CD14-positive monocyte (primary cell): ENCODE data around the gene OLIG2. TPM values are rescaled to one million over a fixed set of nuclear protein-coding genes. Genes with fewer than 3 reads are reported as not detected.

Source experiments
- DNase-seq, 3 donors: peaks; one replicate each; pipeline ENCODE4 v3.0.0-alpha.2; 2011 to 2022
- H2AFZ ChIP-seq: 2 replicates; pipeline ENCODE4 v1.6.0; 2012; ENCODE audit warnings: mild to moderate bottlenecking, low read depth, low read length, inconsistent platforms; ENCODE audit not compliant: insufficient read depth, poor library complexity, severe bottlenecking
- H3K27ac ChIP-seq, 2 donors: 1 replicate in 1 of 2; 2 replicates in 1 of 2; pipeline ENCODE4 v1.5.1; 2012 to 2013; ENCODE audit warnings: low read length in 2 of 2, control low read depth in 1 of 2, inconsistent platforms in 1 of 2, low read depth in 1 of 2, mild to moderate bottlenecking in 1 of 2
- H3K27me3 ChIP-seq, 2 donors: one replicate each; pipeline versions ENCODE4 v1.6.0 to v1.6.1; 2011 to 2013; ENCODE audit warnings: low read length in 2 of 2; ENCODE audit not compliant: control insufficient read depth in 2 of 2, insufficient read depth in 2 of 2
- H3K36me3 ChIP-seq, 2 donors: replicated peaks in 1 of 2; 1 replicate in 1 of 2; 2 replicates in 1 of 2; pipeline versions ENCODE4 v1.5.1 to v1.6.1; 2012 to 2013; ENCODE audit warnings: low read length in 2 of 2, control low read depth in 1 of 2, inconsistent platforms in 1 of 2, mild to moderate bottlenecking in 1 of 2; ENCODE audit not compliant: insufficient read depth in 2 of 2, control insufficient read depth in 1 of 2
- H3K4me1 ChIP-seq, 2 donors: 1 replicate in 1 of 2; 2 replicates in 1 of 2; pipeline versions ENCODE4 v1.5.1 to v1.6.1; 2012 to 2013; ENCODE audit warnings: low read length in 2 of 2, control low read depth in 1 of 2, inconsistent platforms in 1 of 2, mild to moderate bottlenecking in 1 of 2, moderate library complexity in 1 of 2; ENCODE audit not compliant: insufficient read depth in 2 of 2, control insufficient read depth in 1 of 2
- H3K4me2 ChIP-seq: replicated peaks from 2 replicates; pipeline ENCODE3; 2012; ENCODE audit warnings: low read length, moderate library complexity, mild to moderate bottlenecking; ENCODE audit not compliant: poor library complexity, severe bottlenecking; ENCODE audit errors: extremely low read depth
- H3K4me3 ChIP-seq, 3 experiments: fragments of 200-600 bp in 1 of 3; sonication (generic) in 1 of 3; replicated peaks in 1 of 3; 1 replicate in 2 of 3; 2 replicates in 1 of 3; pipeline ENCODE4 v1.5.1; 2011 to 2013; ENCODE audit warnings: low read length in 3 of 3, mild to moderate bottlenecking in 3 of 3, control low read depth in 2 of 3, low read depth in 2 of 3, inconsistent platforms in 1 of 3, moderate library complexity in 1 of 3
- H3K79me2 ChIP-seq: 2 replicates; pipeline ENCODE4 v1.6.0; 2012; ENCODE audit warnings: mild to moderate bottlenecking, control low read depth, inconsistent platforms, low read length, moderate library complexity; ENCODE audit not compliant: insufficient read depth
- H3K9ac ChIP-seq: 2 replicates; pipeline ENCODE4 v1.6.0; 2017; ENCODE audit warnings: low read length, mild to moderate bottlenecking; ENCODE audit not compliant: insufficient read depth, poor library complexity, severe bottlenecking
- H3K9me3 ChIP-seq, 2 donors: replicated peaks in 1 of 2; 1 replicate in 1 of 2; 2 replicates in 1 of 2; pipeline versions ENCODE4 v1.5.1 to v1.6.1; 2012 to 2013; ENCODE audit warnings: low read length in 2 of 2, control low read depth in 1 of 2; ENCODE audit not compliant: control insufficient read depth in 1 of 2, insufficient read depth in 1 of 2
- H4K20me1 ChIP-seq: 2 replicates; pipeline ENCODE4 v1.6.0; 2012; ENCODE audit warnings: mild to moderate bottlenecking, low read length, control low read depth, moderate library complexity; ENCODE audit not compliant: insufficient read depth
- H3K27ac Mint-ChIP-seq, 7 donors: one replicate each; pipeline ENCODE4 v1.8.0; 2020; ENCODE audit warnings: mild to moderate bottlenecking in 7 of 7, mixed read lengths in 7 of 7, moderate library complexity in 6 of 7, inconsistent platforms in 2 of 7
- H3K27me3 Mint-ChIP-seq, 3 donors: one replicate each; pipeline ENCODE4 v1.8.0; 2021 to 2022; ENCODE audit warnings: low read depth in 3 of 3, mild to moderate bottlenecking in 3 of 3, mixed read lengths in 3 of 3, moderate library complexity in 3 of 3, inconsistent platforms in 1 of 3
- H3K36me3 Mint-ChIP-seq, 2 donors: one replicate each; pipeline ENCODE4 v1.8.0; 2020; ENCODE audit warnings: mixed read lengths in 2 of 2, inconsistent platforms in 1 of 2, mild to moderate bottlenecking in 1 of 2
- H3K4me1 Mint-ChIP-seq: one replicate; pipeline ENCODE4 v1.8.0; 2020; ENCODE audit warnings: mild to moderate bottlenecking, mixed read lengths
- H3K4me3 Mint-ChIP-seq, 2 donors: one replicate each; pipeline ENCODE4 v1.8.0; 2020; ENCODE audit warnings: mild to moderate bottlenecking in 2 of 2, mixed read lengths in 2 of 2, moderate library complexity in 1 of 2
- H3K9me3 Mint-ChIP-seq, 7 donors: one replicate each; pipeline ENCODE4 v1.8.0; 2020 to 2022; ENCODE audit warnings: mixed read lengths in 7 of 7, mild to moderate bottlenecking in 6 of 7, moderate library complexity in 6 of 7, inconsistent platforms in 2 of 7
- CTCF ChIP-seq: fragments of 200-600 bp; IDR thresholded peaks from one replicate; pipeline ENCODE4 v1.8.0; 2022; ENCODE audit warnings: antibody characterized with exemption, mild to moderate bottlenecking
- WGBS: methylation state at CpG from one replicate; pipeline ENCODE4 v1.1.5; 2013; ENCODE audit warnings: missing lambda C conversion rate; ENCODE audit not compliant: insufficient coverage; 5-methylcytosine and 5-hydroxymethylcytosine counted together
- intact Hi-C, 2 donors: fragments of 100-400 bp; cut with micrococcal nuclease; formaldehyde crosslinking; loops; one replicate each; pipeline versions ENCODE4 v1.15.0 to v1.15.1; 2023
- polyA plus RNA-seq, 3 donors: library from polyadenylated mRNA; depleted of rRNA in 1 of 3; unstranded in 2 of 3; stranded (reverse) in 1 of 3; fragments of 300-500 nt in 2 of 3; fragments of >200 nt in 1 of 3; fragmentation: Illumina TruSeq in 2 of 3; gene quantifications; 1 replicate in 2 of 3; 2 replicates in 1 of 3; pipeline ENCODE4 v1.2.3, GENCODE V29; 2012 to 2021

The OLIG2 gene
- polyA plus RNA-seq, 3 donors: 0.20 TPM; not detected in 2

DNA sequence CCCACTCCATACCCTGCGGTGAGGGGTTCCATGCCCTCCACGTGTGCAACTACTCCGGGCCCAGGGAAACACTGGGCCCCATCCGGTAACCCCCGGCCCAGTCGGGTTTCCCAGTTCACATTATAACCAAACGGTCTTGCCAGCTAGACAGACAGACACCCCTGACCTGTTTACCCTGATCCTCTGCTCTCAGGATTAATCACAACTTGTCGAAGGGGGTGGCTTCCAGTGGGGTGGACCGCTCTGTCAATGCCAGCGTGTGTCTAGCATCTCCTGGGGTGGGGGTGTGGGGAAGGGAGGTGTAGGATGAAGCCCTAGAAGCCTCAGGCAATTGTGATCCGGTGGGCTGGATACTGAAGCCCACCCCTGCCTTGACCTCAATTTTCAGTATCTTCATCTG is 4.6 kb upstream of the OLIG2 start:
- H3K36me3 Mint-ChIP-seq: peaks cover 38 to 48% of the 10 kb centered on the region in 2 donors
- Histone ChIP-seq H3K9ac (no peak overlapping the region), H3K4me2 (no peak overlapping the region), H3K4me1 (peaks cover 61 to 76% of the 10 kb centered on the region in 2 donors), H4K20me1 (peaks cover 16% of the 10 kb centered on the region), H3K9me3 (peaks cover 5 to 27% of the 10 kb centered on the region in 2 donors), H3K36me3 (no peaks in the 10 kb centered on the region), H3K79me2 (no peaks in the 10 kb centered on the region), H3K27me3 (peaks cover 53 to 90% of the 10 kb centered on the region in 2 donors), H2AFZ (no peak overlapping the region), H3K27ac (no peak overlapping the region), H3K4me3 (no peak overlapping the region)
- peaks cover 82 to 91% (median 89%) of the 10 kb centered on the region in 3 donors for H3K27me3 Mint-ChIP-seq
- H3K9me3 Mint-ChIP-seq: peaks cover 0 to 48% (median 38%) of the 10 kb centered on the region in 7 donors
- H3K4me3 Mint-ChIP-seq: peak overlapping the region in 1 of 2 donors; percentile 93
- WGBS: 11% methylated on average over 7 of the region's 11 CpGs
- H3K4me1 Mint-ChIP-seq: peaks cover 79% of the 10 kb centered on the region
- H3K27ac Mint-ChIP-seq: peak overlapping the region in 1 of 7 donors; percentile 25
- intact Hi-C loops: loop anchor here in 1 of 2 donors (2.0 to 10.0 kb wide), 2 partner anchors 26 to 174 kb away; no protein-coding TSS in a partner anchor
- no peak for TF ChIP-seq CTCF
- no peak for DNase-seq

DNA sequence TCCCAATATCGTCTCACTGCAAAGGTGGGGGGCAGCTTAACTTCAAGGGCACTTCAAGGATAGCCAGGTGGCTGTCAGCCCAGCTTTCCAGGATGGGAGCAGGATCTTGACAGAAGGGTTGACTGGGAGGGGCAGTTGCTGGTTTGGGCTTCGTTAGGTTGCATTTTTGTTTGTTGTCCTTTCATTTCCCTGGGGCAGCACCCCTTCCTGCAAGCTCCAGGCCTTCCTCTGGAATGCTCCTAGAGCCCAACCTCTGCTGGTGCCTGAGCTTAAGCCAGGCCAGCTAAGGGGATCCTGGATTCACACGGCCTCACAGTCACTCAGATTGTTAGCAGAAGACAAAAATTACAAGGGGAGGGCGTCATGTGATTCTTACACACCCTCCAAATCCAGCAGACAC is 4.1 kb upstream of the OLIG2 start:
- Mint-ChIP-seq H3K27me3 (peaks cover 87 to 92% (median 91%) of the 10 kb centered on the region in 3 donors), H3K4me1 (peaks cover 82% of the 10 kb centered on the region), H3K27ac (peak overlapping the region in 2 of 7 donors; percentile 8 to 25), H3K9me3 (peaks cover 0 to 53% (median 42%) of the 10 kb centered on the region in 7 donors), H3K36me3 (peaks cover 38 to 51% of the 10 kb centered on the region in 2 donors), H3K4me3 (peak overlapping the region in 1 of 2 donors; percentile 93)
- no peak overlapping the region for H3K4me3 ChIP-seq
- no peaks in the 10 kb centered on the region for H3K79me2 ChIP-seq
- H3K27ac ChIP-seq: no peak overlapping the region
- H3K9me3 ChIP-seq: peaks cover 5 to 28% of the 10 kb centered on the region in 2 donors
- H4K20me1 ChIP-seq: peaks cover 20% of the 10 kb centered on the region
- WGBS: 14% methylated on average over 1 of the region's 4 CpGs
- H3K9ac ChIP-seq: no peak overlapping the region
- no peak for DNase-seq
- intact Hi-C loops: loop anchor here in 1 of 2 donors (2.0 to 10.0 kb wide), 2 partner anchors 27 to 173 kb away; no protein-coding TSS in a partner anchor
- no peak overlapping the region for H3K4me2 ChIP-seq
- H3K4me1 ChIP-seq: peaks cover 66 to 79% of the 10 kb centered on the region in 2 donors
- H3K36me3 ChIP-seq: no peaks in the 10 kb centered on the region
- no peak overlapping the region for H2AFZ ChIP-seq
- H3K27me3 ChIP-seq: peaks cover 57 to 95% of the 10 kb centered on the region in 2 donors
- TF ChIP-seq CTCF: no peak
